ENCODE measurements around the gene HEMGN. TPM values are rescaled to one million over a fixed set of nuclear protein-coding genes. Genes with fewer than 3 reads are reported as not detected.

The HEMGN gene
- total RNA-seq, 2 donors from 2014 or later = 0.31 to 0.63 TPM

GRCh38 chr9:97935276-97935675 lies 2.7 kb downstream of the HEMGN start:
- DNase-seq (ENCODE audit: low spot score) = no peak
- Histone ChIP-seq H3K9me3 (no peaks in the 10 kb centered on the region), H3K4me1 (no peaks in the 10 kb centered on the region), H3K27ac (no peak overlapping the region), H3K36me3 (no peaks in the 10 kb centered on the region), H3K27me3 (no peaks in the 10 kb centered on the region), H3K4me3 (no peak overlapping the region)
- no peak for TF ChIP-seq CTCF (IDR thresholded peaks at IDR 0.05)

DNA sequence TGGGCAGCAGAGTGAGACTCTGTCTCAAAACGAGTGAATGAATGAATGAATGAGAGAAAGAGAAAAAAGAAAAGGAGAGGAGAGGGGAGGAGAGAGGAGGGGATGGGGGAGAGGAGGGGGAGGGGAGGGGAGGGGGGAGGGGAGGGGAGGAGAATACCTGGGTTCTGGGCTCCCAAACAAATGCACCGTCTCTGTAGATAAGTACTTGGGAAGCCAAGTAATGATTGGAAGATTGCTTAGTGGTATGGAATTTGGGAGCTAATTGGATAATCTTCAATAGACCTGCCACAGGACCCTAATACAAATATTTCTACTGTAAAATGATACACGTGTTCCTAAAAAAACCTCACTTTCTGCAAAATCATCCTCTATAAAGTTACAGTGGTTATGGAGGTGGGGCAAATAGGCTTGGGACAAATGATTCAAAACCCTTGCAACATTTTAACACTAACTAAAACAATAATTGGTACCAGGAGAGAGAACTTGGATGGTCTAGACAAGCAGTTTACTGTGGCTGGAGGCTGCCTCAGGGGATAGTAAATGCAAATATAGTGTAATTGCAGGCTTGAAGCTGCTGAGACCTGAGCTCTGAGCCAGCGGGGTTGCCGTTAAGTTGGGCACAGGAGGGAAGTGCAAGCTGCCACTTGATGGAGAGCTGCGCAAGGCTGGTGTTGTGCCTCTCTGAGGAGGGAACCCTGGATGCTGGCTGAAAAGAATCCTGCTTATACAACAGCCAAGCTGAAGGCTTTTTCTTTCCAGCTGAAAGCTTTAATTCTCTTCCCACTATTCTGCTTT lies 3.5 kb downstream of the HEMGN start:
- H3K27me3 ChIP-seq = no peaks in the 10 kb centered on the region
- DNase-seq (ENCODE audit: low spot score) = no peak

GRCh38 chr9:97933297-97933998 lies 4.5 kb downstream of the HEMGN start:
- Histone ChIP-seq H3K4me1 (no peaks in the 10 kb centered on the region), H3K4me3 (no peak overlapping the region), H3K9me3 (no peaks in the 10 kb centered on the region), H3K36me3 (no peaks in the 10 kb centered on the region), H3K27me3 (no peaks in the 10 kb centered on the region), H3K27ac (no peak overlapping the region)
- TF ChIP-seq CTCF (IDR thresholded peaks at IDR 0.05) = no peak
- no peak for DNase-seq (ENCODE audit: low spot score)

More for the DNA sequence above, 3.5 kb downstream of the HEMGN start:
- H3K27ac ChIP-seq = no peak overlapping the region
- no peaks in the 10 kb centered on the region for H3K4me1 ChIP-seq
- no peak overlapping the region for H3K4me3 ChIP-seq
- no peaks in the 10 kb centered on the region for H3K36me3 ChIP-seq
- TF ChIP-seq CTCF (IDR thresholded peaks at IDR 0.05) = no peak
- H3K9me3 ChIP-seq = no peaks in the 10 kb centered on the region

DNA sequence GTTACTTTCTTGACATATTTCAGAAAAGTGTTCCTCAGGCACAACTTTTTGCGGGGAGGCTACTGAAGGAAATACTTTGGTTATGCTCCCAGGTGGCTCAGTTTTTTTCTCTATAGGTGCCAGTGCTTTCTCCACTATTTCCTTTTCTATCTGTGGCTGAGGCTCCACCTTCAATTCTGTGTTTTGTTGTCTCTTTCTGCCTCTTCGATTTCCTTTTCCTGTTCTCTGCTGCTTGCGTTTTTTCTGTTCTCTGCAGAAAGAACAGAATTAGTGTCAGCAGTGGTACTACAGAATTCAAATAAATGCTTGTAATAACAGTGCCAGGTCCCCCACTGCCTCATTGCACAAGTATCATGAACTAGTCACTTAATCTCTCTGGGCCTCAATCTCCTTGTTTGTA lies 7.0 kb downstream of the HEMGN start:
- H3K4me1 ChIP-seq = no peaks in the 10 kb centered on the region
- H3K36me3 ChIP-seq = no peaks in the 10 kb centered on the region
- DNase-seq (ENCODE audit: low spot score) = no peak
- H3K4me3 ChIP-seq = no peak overlapping the region
- H3K27me3 ChIP-seq = no peaks in the 10 kb centered on the region
- TF ChIP-seq CTCF (IDR thresholded peaks at IDR 0.05) = no peak
- no peaks in the 10 kb centered on the region for H3K9me3 ChIP-seq
- H3K27ac ChIP-seq = no peak overlapping the region

DNA sequence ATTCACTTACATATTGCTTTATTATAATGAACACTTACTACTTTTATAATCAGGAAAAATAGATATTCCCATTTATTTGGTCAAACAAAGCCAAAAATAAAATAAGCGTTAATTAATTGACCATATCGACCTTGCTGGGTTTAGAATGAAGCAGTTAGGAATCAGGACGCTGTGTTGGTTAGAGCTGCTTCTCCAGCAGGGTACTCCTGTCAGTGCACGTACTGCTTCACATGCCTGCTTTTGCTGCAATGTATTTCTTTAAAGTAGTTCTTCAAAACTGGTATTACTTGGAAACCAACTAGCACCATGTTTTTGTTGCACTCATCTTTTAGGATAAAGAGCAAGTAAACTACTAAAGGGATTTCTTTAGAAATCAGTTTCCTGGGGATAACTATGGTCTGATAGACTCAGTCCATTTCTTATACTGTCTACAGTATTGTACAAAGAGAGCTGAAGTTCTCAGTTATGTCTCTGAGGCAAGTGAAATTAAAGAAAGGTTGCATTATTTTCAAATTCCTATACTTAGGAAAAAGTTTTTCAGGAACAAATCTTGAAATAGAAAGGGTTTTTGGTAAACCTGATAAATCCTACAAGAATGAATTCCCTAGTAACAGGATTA lies 8.9 kb downstream of the HEMGN start:
- DNase-seq (ENCODE audit: low spot score) = no peak
- Histone ChIP-seq H3K4me1 (no peaks in the 10 kb centered on the region), H3K9me3 (no peaks in the 10 kb centered on the region), H3K27ac (no peak overlapping the region), H3K36me3 (no peaks in the 10 kb centered on the region), H3K27me3 (no peaks in the 10 kb centered on the region), H3K4me3 (no peak overlapping the region)
- no peak for TF ChIP-seq CTCF (IDR thresholded peaks at IDR 0.05)

All from right atrium auricular region (tissue), 2 donors.